Lung microvascular endothelial cell (primary cell): ENCODE data around the gene HIGD2B. TPM values are rescaled to one million over a fixed set of nuclear protein-coding genes. Genes with fewer than 3 reads are reported as not detected.

Experiments used
- total RNA-seq: library from RNA; depleted of rRNA; stranded (reverse); fragments of >200 nt; gene quantifications from 2 replicates; pipeline ENCODE4 v1.2.1, GENCODE V29; 2014

Gene HIGD2B
- total RNA-seq, 1 donor from 2014 or later, result under 0.01 TPM

Other genes with a start within 250 kb of the HIGD2B start
- 11.8 and 15.7 TPM in 2 replicates for gene ARIH1, start 211.9 kb downstream of the HIGD2B start, total RNA-seq
- not detected in 2 replicates for gene GOLGA6B, start 31.5 kb downstream of the HIGD2B start, total RNA-seq
- gene BBS4, start within 50 bp of the HIGD2B start, total RNA-seq, result 4.2 and 7.0 TPM in 2 replicates
- gene ADPGK, start 97.6 kb upstream of the HIGD2B start, total RNA-seq, result 25.9 and 39.7 TPM in 2 replicates